Measurements from ENCODE around the gene ATP5F1E.
A peak's percentile ranks its signal among the peaks of the same experiment; 100 is the strongest.

- TF ChIP-seq, protein P1, sequence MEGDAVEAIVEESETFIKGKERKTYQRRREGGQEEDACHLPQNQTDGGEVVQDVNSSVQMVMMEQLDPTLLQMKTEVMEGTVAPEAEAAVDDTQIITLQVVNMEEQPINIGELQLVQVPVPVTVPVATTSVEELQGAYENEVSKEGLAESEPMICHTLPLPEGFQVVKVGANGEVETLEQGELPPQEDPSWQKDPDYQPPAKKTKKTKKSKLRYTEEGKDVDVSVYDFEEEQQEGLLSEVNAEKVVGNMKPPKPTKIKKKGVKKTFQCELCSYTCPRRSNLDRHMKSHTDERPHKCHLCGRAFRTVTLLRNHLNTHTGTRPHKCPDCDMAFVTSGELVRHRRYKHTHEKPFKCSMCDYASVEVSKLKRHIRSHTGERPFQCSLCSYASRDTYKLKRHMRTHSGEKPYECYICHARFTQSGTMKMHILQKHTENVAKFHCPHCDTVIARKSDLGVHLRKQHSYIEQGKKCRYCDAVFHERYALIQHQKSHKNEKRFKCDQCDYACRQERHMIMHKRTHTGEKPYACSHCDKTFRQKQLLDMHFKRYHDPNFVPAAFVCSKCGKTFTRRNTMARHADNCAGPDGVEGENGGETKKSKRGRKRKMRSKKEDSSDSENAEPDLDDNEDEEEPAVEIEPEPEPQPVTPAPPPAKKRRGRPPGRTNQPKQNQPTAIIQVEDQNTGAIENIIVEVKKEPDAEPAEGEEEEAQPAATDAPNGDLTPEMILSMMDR (IDR thresholded peaks at IDR 0.05), result peak in 3 of 5 experiments; percentile 21 to 39 (median 38)
- no peak for TF ChIP-seq EP300 (IDR thresholded peaks at IDR 0.05)
- TF ChIP-seq POLR2A (IDR thresholded peaks at IDR 0.05), result no peak
These were observed 23.2 kb upstream of the ATP5F1E start for GRCh38 chr20:59055302-59055701.
